Transverse colon (tissue), 4 donors: ENCODE measurements around the gene LAMB4. TPM values are rescaled to one million over a fixed set of nuclear protein-coding genes. Genes with fewer than 3 reads are reported as not detected.

ENCODE experiments used
- DNase-seq: peaks from one replicate; pipeline ENCODE4 v3.0.0-alpha.2; 2019
- H3K27ac ChIP-seq, 4 donors: fragments of 200-600 bp; sonication (generic); 2 replicates each; pipeline ENCODE4 v1.5.1; 2016 to 2018; ENCODE audit warnings: inconsistent platforms in 4 of 4
- H3K27me3 ChIP-seq: fragments of 200-600 bp; sonication (generic); 2 replicates; pipeline ENCODE4 v1.5.1; 2017; ENCODE audit warnings: inconsistent platforms
- H3K36me3 ChIP-seq, 4 donors: fragments of 200-600 bp; sonication (generic); 2 replicates each; pipeline ENCODE4 v1.5.1; 2017 to 2019; ENCODE audit warnings: inconsistent platforms in 4 of 4
- H3K4me1 ChIP-seq, 4 donors: fragments of 200-600 bp; sonication (generic); 2 replicates each; pipeline ENCODE4 v1.5.1; 2017 to 2020; ENCODE audit warnings: inconsistent platforms in 4 of 4
- H3K4me3 ChIP-seq, 4 donors: fragments of 200-600 bp; sonication (generic); 1 replicate in 1 of 4; 2 replicates in 3 of 4; pipeline versions ENCODE4 v1.5.1 to v1.6.1; 2017 to 2019; ENCODE audit warnings: inconsistent platforms in 4 of 4
- H3K9me3 ChIP-seq, 2 donors: fragments of 200-600 bp; sonication (generic); 2 replicates each; pipeline ENCODE4 v1.5.1; 2017 to 2019; ENCODE audit warnings: inconsistent platforms in 2 of 2
- CTCF ChIP-seq, 5 experiments: fragments of 200-600 bp in 3 of 5; fragments of 450-650 bp in 2 of 5; sonication (generic) in 3 of 5; IDR thresholded peaks; 1 replicate in 2 of 5; 2 replicates in 3 of 5; pipeline ENCODE4 v1.5.1; 2016 to 2017; ENCODE audit warnings: antibody characterized with exemption in 5 of 5, inconsistent platforms in 3 of 5, mild to moderate bottlenecking in 2 of 5, moderate library complexity in 1 of 5
- EP300 ChIP-seq: sonication (generic); formaldehyde crosslinking; IDR thresholded peaks from one replicate; pipeline ENCODE4 v1.6.1; 2017; ENCODE audit warnings: antibody characterized with exemption, low read depth
- POLR2A ChIP-seq: fragments of 450-650 bp; IDR thresholded peaks from one replicate; pipeline ENCODE4 v1.6.1; 2016; ENCODE audit warnings: antibody characterized with exemption, mild to moderate bottlenecking, moderate library complexity
- POLR2AphosphoS5 ChIP-seq, 3 donors: sonication (generic); formaldehyde crosslinking; IDR thresholded peaks; one replicate each; pipeline ENCODE4 v1.6.1; 2016; ENCODE audit warnings: antibody characterized with exemption in 3 of 3
- WGBS, 2 donors: methylation state at CpG; one replicate each; pipeline ENCODE4 v1.1.5; 2018; ENCODE audit warnings: low coverage in 1 of 2; 5-methylcytosine and 5-hydroxymethylcytosine counted together
- in situ Hi-C, 4 donors: fragments of 200-750 bp; cut with MboI; loops; one replicate each; pipeline versions ENCODE4 v1.15.0 to v1.15.1; 2017; ENCODE audit warnings: low sequenced_read_pairs in 3 of 4, low pct_ligation_motif_present in 1 of 4, low pct_unique_long_range_greater_than_20kb in 1 of 4
- intact Hi-C: fragments of 100-400 bp; cut with DNase I; formaldehyde crosslinking; loops from one replicate; pipeline ENCODE4 v1.15.1; 2023; ENCODE audit warnings: low total_unique reads
- total RNA-seq, 4 donors: library from RNA; depleted of rRNA; stranded (reverse); fragments of >200 nt; gene quantifications; one replicate each; pipeline ENCODE4 v1.1.0, GENCODE V29; 2016

The LAMB4 gene
- total RNA-seq, 4 donors from 2014 or later, result not detected

- H3K36me3 ChIP-seq, result no peaks in the 10 kb centered on the region
- intact Hi-C loops, result no loop called here
- in situ Hi-C loops, result no loop called here
- no peaks in the 10 kb centered on the region for H3K27me3 ChIP-seq
- 80 to 100% methylated on average over 2 of the region's 2 CpGs for WGBS, 2 donors
- TF ChIP-seq CTCF (IDR thresholded peaks at IDR 0.05), result no peak
- no peak for TF ChIP-seq POLR2A
- TF ChIP-seq POLR2AphosphoS5 (IDR thresholded peaks at IDR 0.05), result no peak
- no peak for TF ChIP-seq EP300
- DNase-seq, result no peak
- no peak overlapping the region for H3K27ac ChIP-seq
- H3K4me1 ChIP-seq, result no peaks in the 10 kb centered on the region
- H3K4me3 ChIP-seq, result no peak overlapping the region
- no peaks in the 10 kb centered on the region for H3K9me3 ChIP-seq
Measured at GRCh38 chr7:108086546-108086945, 43.6 kb downstream of the LAMB4 start.

DNA sequence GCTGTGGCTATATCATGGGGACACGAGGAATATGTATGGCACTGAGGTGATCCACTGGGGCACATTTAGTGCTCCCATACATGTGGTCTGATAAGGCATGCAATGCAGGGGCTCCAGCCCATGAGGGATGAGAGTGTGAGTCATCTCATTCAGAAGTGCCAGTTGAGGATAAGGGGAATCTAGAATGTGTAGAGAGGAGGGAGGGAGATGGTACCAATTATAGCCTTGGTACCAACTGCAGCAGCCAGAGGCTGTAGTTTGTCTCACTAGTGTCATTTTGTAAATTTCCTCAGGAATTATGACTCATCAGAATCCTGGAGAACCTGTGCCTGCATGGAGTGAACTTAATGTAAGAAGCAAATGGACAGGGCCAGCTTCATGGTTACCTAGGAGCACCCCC, 46.2 kb downstream of the LAMB4 start:
- Histone ChIP-seq H3K9me3 (no peaks in the 10 kb centered on the region), H3K27ac (no peak overlapping the region), H3K36me3 (no peaks in the 10 kb centered on the region), H3K4me1 (peaks cover 0 to 14% (median 5%) of the 10 kb centered on the region in 4 donors), H3K4me3 (no peak overlapping the region), H3K27me3 (no peaks in the 10 kb centered on the region)
- in situ Hi-C loops, result no loop called here
- WGBS, 2 donors, result 50 to 83% methylated on average over 1 of the region's 1 CpG
- intact Hi-C loops, result no loop called here
- no peak for TF ChIP-seq POLR2A
- TF ChIP-seq POLR2AphosphoS5 (IDR thresholded peaks at IDR 0.05), result no peak
- no peak for TF ChIP-seq EP300
- no peak for TF ChIP-seq CTCF (IDR thresholded peaks at IDR 0.05)
- DNase-seq, result no peak

DNA sequence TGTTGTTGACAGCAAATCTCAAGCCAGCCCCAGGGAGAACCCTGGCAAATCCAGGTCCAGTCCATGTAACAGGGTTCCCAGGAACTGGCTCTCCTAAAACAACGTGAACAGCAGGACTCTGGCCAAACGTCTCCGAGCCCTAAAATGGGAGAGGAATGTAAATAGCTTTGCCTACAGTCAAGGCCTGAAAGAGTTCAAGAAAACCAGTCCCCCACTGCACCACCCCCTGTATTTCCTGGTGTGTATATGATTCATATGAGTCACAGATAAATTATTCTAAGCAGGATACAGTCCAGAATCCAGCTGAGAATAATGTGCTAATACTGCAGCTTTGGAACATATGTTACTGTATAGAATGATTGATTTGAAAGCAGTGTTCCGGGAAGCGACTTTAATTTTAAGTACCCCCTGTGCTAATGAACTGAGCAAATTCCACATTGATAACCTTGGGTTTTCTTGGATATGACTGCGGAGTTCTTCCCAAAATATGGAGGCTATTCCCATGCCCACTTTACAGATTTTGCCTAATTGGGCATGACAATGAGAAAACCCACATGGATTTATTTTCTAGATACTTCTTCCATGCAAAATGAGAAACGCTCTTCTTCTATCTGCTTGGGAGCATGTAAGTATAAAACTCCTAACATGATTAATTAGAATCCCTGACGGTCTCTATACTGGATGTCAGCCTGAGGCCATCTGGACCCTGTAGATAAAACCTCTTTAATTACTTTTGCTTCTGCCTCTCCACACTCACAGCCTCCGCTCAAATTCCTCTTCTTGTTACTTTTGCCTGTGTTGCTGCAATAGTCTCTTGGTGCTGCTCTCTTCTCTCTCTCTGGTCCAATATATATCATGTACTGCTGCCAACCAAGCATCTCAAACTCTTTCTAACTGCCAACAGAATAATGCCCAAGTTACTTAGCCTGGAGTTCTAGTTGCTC, 50.2 kb downstream of the LAMB4 start:
- in situ Hi-C loops, result no loop called here
- intact Hi-C loops, result no loop called here
- Histone ChIP-seq H3K4me3 (no peak overlapping the region), H3K36me3 (no peaks in the 10 kb centered on the region), H3K4me1 (peaks cover 0 to 19% (median 8%) of the 10 kb centered on the region in 4 donors), H3K9me3 (no peaks in the 10 kb centered on the region), H3K27ac (peak overlapping the region; percentile 22 to 66 (median 58)), H3K27me3 (no peaks in the 10 kb centered on the region)
- peak; percentile 21 for DNase-seq
- WGBS, 2 donors, result 59 to 79% methylated on average over 6 to 9 of the region's 9 CpGs
- TF ChIP-seq POLR2A (no peak), CTCF (IDR thresholded peaks at IDR 0.05) (no peak), POLR2AphosphoS5 (IDR thresholded peaks at IDR 0.05) (peak in 1 of 3 donors; percentile 14)

GRCh38 chr7:108079276-108079647, 50.9 kb downstream of the LAMB4 start:
- H3K27me3 ChIP-seq, result no peaks in the 10 kb centered on the region
- H3K9me3 ChIP-seq, result no peaks in the 10 kb centered on the region
- H3K4me1 ChIP-seq, result peaks cover 0 to 19% (median 8%) of the 10 kb centered on the region in 4 donors
- peak overlapping the region; percentile 22 to 66 (median 58) for H3K27ac ChIP-seq
- DNase-seq, result no peak
- H3K4me3 ChIP-seq, result no peak overlapping the region
- intact Hi-C loops, result no loop called here
- WGBS, 2 donors, result 63 to 94% methylated on average over 1 of the region's 1 CpG
- in situ Hi-C loops, result no loop called here
- no peak for TF ChIP-seq CTCF (IDR thresholded peaks at IDR 0.05)
- TF ChIP-seq EP300, result no peak
- TF ChIP-seq POLR2A, result no peak
- no peak for TF ChIP-seq POLR2AphosphoS5 (IDR thresholded peaks at IDR 0.05)
- no peaks in the 10 kb centered on the region for H3K36me3 ChIP-seq
